GM04503 (cell line): Measurements from ENCODE around the gene KPNA4.
"Not testable (repeated sequence)": the region's sequence is repeated elsewhere in the genome, so short reads cannot be mapped to it uniquely, and the experiment has no call there.

Experiments used
- DNase-seq: peaks from one replicate; pipeline ENCODE4 v3.0.0-alpha.2; 2012; ENCODE audit warnings: low read depth

The KPNA4 gene

DNA sequence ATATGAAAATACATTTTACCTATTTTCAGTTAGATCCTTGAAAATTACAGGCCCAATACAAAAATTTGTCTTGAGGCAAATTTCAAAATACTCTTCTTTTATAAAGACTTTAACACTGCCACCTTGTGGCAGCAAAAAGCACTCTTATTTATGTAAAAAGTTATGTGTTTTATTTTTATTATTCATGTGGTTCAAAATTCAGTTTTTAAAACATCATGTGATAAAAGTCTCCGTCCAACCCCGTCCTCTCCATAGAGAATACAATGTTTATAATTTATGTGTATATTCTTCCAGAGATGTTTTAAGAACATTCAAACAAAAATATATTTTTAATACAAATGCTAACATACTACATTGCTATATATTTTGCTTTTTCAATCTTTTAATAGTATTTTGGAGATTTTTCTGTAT is 78.9 kb downstream of the KPNA4 start:
- no peak for DNase-seq

DNA sequence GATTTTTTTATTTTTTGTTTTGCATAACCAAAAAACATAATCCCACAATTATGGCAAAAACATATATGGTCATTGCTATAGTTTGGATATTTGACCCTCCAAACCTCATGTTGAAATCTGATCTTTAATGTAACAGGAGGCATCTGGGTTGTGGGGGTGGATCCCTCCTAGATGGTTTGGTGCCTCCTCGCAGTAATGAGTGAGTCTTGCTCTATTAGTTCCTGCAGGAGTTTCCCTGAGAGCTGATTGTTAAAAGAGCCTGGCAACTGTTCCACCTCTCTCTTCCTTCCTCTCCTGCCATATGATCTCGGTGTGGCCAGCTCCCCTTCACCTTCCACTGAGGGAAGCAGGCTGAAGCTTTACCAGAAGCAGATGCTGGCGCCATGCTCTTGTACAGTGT is 82.6 kb downstream of the KPNA4 start:
- no peak for DNase-seq

GRCh38 chr3:160481856-160482255 is 83.5 kb downstream of the KPNA4 start:
- DNase-seq: no peak

DNA sequence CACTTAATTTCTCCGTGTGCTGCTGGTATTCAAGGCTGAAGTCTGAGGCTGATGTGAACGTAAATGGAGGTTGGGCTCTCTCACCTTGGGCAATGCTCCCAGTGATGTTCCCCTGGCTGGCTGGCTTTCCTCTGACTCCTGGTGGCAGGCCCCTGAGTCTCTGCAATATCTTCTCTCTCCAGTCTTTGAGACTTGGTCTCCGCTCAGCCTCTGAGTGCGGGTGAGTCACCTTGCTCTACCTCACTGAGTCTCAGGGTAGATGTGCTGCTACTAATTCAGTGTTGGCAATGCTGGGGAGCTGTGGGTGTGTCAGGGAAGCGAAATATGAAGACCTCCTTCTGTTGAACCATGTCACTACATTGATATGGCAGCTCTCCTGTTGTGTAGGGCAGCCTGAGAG is 84.4 kb downstream of the KPNA4 start:
- no peak for DNase-seq

DNA sequence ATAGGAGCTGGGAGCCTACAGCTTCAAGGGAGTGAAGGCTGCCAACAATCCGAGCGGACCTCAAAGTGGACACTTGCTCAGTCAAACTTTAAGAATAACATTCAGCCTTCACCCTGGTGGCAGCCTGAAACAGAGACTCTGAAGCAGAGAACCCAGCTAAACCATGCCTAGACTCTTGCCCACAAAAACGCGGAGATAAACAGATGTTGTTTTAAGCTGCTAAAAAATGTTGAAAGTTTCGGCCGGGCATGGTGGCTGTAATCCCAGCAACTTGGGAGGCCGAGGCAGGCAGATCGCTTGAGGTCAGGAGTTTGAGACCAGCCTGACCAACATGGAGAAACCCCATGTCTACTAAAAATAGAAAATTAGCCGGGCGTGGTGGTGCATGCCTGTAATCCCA is 86.0 kb downstream of the KPNA4 start:
- no peak for DNase-seq

DNA sequence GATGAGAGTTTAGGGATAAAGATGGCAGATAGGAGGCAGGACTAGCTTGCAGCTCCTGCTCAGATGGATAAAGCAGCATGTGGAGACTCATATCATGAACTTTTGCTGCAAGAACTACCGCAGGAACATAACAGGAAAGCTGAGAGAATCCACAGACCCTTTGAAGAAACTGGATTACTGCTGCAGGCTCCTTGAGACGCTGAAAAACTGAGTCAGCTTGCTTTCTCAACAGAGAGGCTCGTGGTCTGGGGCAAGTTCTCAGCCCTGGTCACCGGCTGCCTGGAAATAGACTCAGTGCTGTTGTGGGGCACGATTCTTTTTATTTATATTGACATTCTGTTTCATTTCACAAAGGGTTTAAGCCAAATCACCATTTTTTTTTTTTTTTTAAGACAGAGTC is 87.0 kb downstream of the KPNA4 start:
- no peak for DNase-seq

- no peak for DNase-seq
These were observed 87.6 kb downstream of the KPNA4 start for GRCh38 chr3:160477750-160478149.

- DNase-seq: no peak
These were observed 89.5 kb downstream of the KPNA4 start for GRCh38 chr3:160475884-160476283.

DNA sequence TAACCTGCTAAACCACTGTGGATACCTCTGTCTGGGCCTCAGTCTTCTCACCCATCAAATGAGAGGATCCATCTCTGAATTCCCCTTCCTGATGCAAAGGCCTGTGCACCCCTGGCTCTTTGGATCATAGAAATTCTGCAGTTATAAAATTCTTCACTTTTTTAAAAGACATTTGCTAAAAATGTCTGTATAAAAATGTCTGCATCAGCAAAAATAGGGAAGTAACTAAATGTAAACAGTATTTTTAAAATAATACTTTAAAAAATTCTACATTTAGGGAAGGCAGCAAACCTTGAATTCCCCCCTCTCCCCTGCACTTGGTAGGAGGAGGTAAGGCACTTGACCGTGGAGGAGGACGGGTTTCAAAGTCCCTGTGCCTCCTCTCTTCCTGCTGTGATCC is 90.2 kb downstream of the KPNA4 start:
- DNase-seq: no peak

DNA sequence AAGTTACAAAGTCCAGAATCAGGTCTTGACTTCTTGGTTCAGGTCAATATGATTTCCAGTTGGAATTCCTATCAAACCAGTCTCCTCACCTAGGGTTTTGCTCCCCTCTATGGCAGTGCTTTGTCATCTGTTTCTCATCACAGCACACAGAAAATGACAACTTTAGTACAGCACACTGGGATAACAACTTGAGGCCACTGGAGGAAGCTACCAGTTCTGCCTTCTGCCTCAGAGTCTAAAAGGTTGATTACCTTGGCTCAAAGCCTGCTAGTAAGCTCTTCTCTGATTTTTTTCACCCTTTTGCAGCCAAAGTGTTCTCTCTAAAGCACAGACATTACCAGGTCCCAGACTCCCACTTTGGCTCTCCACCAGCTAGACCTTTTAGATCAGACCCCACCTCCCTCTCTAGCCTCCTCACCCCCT is 90.9 kb downstream of the KPNA4 start:
- DNase-seq: no peak

- peak; percentile 88 for DNase-seq
These were observed 91.4 kb downstream of the KPNA4 start for GRCh38 chr3:160473978-160474377.

GRCh38 chr3:160473221-160473620 is 92.2 kb downstream of the KPNA4 start:
- peak; percentile 86 for DNase-seq

- DNase-seq: no peak
These were observed 93.0 kb downstream of the KPNA4 start for GRCh38 chr3:160472344-160472743.

- no peak for DNase-seq
These were observed 93.5 kb downstream of the KPNA4 start for GRCh38 chr3:160471892-160472291.

GRCh38 chr3:160470181-160470580 is 95.2 kb downstream of the KPNA4 start:
- DNase-seq: no peak

GRCh38 chr3:160464971-160465370 is 100.4 kb downstream of the KPNA4 start:
- DNase-seq: no peak

DNA sequence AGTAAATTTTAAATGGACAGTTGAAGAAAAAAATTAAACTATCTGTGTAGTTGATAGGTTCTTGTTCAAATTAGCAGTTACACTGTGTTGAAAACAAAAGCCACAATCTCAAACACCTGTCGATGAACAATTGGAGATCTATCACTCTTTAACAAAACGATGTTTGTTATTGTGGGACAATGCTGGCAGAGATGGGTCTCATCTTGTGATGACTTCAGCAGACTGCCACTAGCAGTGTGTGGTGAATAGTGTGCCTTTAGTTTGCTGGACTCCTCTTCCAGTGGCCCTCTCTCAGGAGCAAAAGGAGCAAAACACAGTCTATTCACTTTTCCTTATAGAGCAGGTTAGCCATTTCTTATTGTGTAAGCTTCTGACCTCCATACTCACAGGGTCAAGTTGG is 101.0 kb downstream of the KPNA4 start:
- DNase-seq: no peak

DNA sequence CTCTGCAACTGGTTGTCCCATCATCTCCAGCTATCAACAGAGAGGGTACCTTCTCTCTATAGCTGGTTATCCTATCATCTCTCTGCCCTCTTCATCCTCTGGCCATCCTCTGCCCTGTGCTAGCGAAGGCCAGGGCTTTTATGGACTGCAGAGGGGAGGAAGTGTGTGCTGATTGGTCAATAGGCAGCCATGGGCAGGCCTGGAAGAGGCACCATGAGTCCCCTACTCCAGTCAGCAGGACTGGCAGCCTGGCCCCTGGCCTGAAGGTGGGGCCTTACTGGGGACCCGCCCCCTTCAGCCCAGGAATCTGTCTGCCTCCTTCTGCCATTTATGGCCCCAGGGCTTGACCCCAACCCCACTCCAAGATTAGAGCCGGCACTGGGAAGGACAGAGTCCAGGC is 105.3 kb downstream of the KPNA4 start:
- no peak for DNase-seq

DNA sequence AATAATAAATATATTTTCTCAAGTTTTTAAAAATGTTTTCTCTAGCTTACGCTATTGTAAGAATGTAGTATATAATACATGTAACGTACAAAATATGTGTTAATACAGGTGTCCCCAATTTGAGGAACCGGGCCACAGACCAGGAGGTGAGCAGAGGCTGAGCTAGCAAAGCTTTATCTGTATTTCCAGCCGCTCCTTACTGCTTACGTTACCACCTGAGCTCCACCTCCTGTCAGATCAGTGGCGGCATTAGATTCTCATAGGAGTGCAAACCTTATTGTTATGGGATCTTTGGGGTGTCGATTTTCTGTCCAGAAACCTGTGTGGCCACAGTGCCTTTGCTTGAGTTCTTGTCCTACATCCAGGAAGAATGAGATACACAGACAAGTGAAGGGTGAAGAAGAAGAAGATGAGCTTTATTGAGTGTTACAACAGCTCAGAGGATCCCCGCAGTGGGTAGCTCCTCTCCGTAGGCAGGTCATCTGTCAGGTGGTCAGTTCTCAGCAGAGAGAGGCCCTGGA is 105.9 kb downstream of the KPNA4 start:
- DNase-seq: no peak

GRCh38 chr3:160458151-160458550 is 107.2 kb downstream of the KPNA4 start:
- no peak for DNase-seq

GRCh38 chr3:160455846-160456245 is 109.5 kb downstream of the KPNA4 start:
- DNase-seq: no peak

GRCh38 chr3:160454995-160455394 is 110.4 kb downstream of the KPNA4 start:
- no peak for DNase-seq

- DNase-seq: not testable (repeated sequence)
These were observed 113.1 kb downstream of the KPNA4 start for GRCh38 chr3:160452251-160452650.

- DNase-seq: no peak
These were observed 113.8 kb downstream of the KPNA4 start for GRCh38 chr3:160451602-160452001.

- peak; percentile 85 for DNase-seq
These were observed 114.5 kb downstream of the KPNA4 start for GRCh38 chr3:160450846-160451245.
